Measurements from ENCODE around the gene ADRA2C. TPM values are rescaled to one million over a fixed set of nuclear protein-coding genes. Genes with fewer than 3 reads are reported as not detected.
A peak's percentile ranks its signal among the peaks of the same experiment; 100 is the strongest.

Gene ADRA2C
- total RNA-seq, 1 experiment from 2014 or later, result 18.5 TPM

- no peaks in the 10 kb centered on the region for H3K9me3 ChIP-seq (replicated peaks)
- H3K4me1 ChIP-seq, result no peaks in the 10 kb centered on the region; the same call in 1 of the 2 replicates
- no peak for DNase-seq
- H3K27ac ChIP-seq, result no peak overlapping the region
- no peaks in the 10 kb centered on the region for H3K36me3 ChIP-seq
- no peaks in the 10 kb centered on the region for H3K27me3 ChIP-seq
- no peak overlapping the region for H3K4me3 ChIP-seq
These were observed 3.9 kb upstream of the ADRA2C start for GRCh38 chr4:3762264-3762663.

GRCh38 chr4:3762753-3763549 is 3.2 kb upstream of the ADRA2C start:
- no peaks in the 10 kb centered on the region for H3K9me3 ChIP-seq (replicated peaks)
- H3K27me3 ChIP-seq, result no peaks in the 10 kb centered on the region
- H3K4me1 ChIP-seq, result no peaks in the 10 kb centered on the region; the same call in 1 of the 2 replicates
- no peak overlapping the region for H3K4me3 ChIP-seq
- no peaks in the 10 kb centered on the region for H3K36me3 ChIP-seq
- no peak overlapping the region for H3K27ac ChIP-seq
- no peak for DNase-seq

GRCh38 chr4:3765271-3766035 is 732 bp upstream of the ADRA2C start:
- Histone ChIP-seq H3K9me3 (replicated peaks) (no peaks in the 10 kb centered on the region), H3K27ac (no peak overlapping the region), H3K27me3 (no peaks in the 10 kb centered on the region), H3K4me1 (peaks cover 24% of the 10 kb centered on the region), H3K4me3 (peak overlapping the region; percentile 47), H3K36me3 (no peaks in the 10 kb centered on the region)
- DNase-seq, result peak; percentile 64 to 73

- H3K27me3 ChIP-seq, result no peaks in the 10 kb centered on the region
- H3K9me3 ChIP-seq (replicated peaks), result no peaks in the 10 kb centered on the region
- H3K4me3 ChIP-seq, result peak overlapping the region; percentile 46
- H3K36me3 ChIP-seq, result no peaks in the 10 kb centered on the region
- peaks cover 34% of the 10 kb centered on the region for H3K4me1 ChIP-seq
- H3K27ac ChIP-seq, result no peak overlapping the region
- no peak for DNase-seq
These were observed 792 bp downstream of the ADRA2C start for GRCh38 chr4:3766785-3767569.

GRCh38 chr4:3767570-3768288 is 1.5 kb downstream of the ADRA2C start:
- Histone ChIP-seq H3K27ac (no peak overlapping the region), H3K9me3 (replicated peaks) (no peaks in the 10 kb centered on the region), H3K4me1 (peaks cover 34% of the 10 kb centered on the region), H3K4me3 (no peak overlapping the region), H3K27me3 (no peaks in the 10 kb centered on the region), H3K36me3 (no peaks in the 10 kb centered on the region)
- no peak for DNase-seq

- no peaks in the 10 kb centered on the region for H3K27me3 ChIP-seq
- H3K4me3 ChIP-seq, result no peak overlapping the region
- DNase-seq, result peak in 1 of 2 experiments; percentile 51
- no peaks in the 10 kb centered on the region for H3K36me3 ChIP-seq
- H3K4me1 ChIP-seq, result peaks cover 46% of the 10 kb centered on the region
- H3K27ac ChIP-seq, result no peak overlapping the region
- no peaks in the 10 kb centered on the region for H3K9me3 ChIP-seq (replicated peaks)
These were observed 2.9 kb downstream of the ADRA2C start for GRCh38 chr4:3768842-3769641.

- H3K4me3 ChIP-seq, result no peak overlapping the region
- no peaks in the 10 kb centered on the region for H3K27me3 ChIP-seq
- peaks cover 53% of the 10 kb centered on the region for H3K4me1 ChIP-seq
- peak in 1 of 2 experiments; percentile 41 for DNase-seq
- H3K9me3 ChIP-seq (replicated peaks), result no peaks in the 10 kb centered on the region
- H3K36me3 ChIP-seq, result no peaks in the 10 kb centered on the region
- H3K27ac ChIP-seq, result no peak overlapping the region
These were observed 3.5 kb downstream of the ADRA2C start for GRCh38 chr4:3769642-3770184.

- peaks cover 54% of the 10 kb centered on the region for H3K4me1 ChIP-seq
- H3K27me3 ChIP-seq, result no peaks in the 10 kb centered on the region
- peak; percentile 41 to 53 for DNase-seq
- no peaks in the 10 kb centered on the region for H3K36me3 ChIP-seq
- H3K4me3 ChIP-seq, result no peak overlapping the region
- H3K9me3 ChIP-seq (replicated peaks), result no peaks in the 10 kb centered on the region
- H3K27ac ChIP-seq, result no peak overlapping the region
These were observed 4.4 kb downstream of the ADRA2C start for GRCh38 chr4:3770323-3771163.

- no peak overlapping the region for H3K27ac ChIP-seq
- no peak overlapping the region for H3K4me3 ChIP-seq
- no peak for DNase-seq
- H3K27me3 ChIP-seq, result no peaks in the 10 kb centered on the region
- H3K36me3 ChIP-seq, result no peaks in the 10 kb centered on the region
- H3K9me3 ChIP-seq (replicated peaks), result no peaks in the 10 kb centered on the region
- peaks cover 54% of the 10 kb centered on the region for H3K4me1 ChIP-seq
These were observed 5.1 kb downstream of the ADRA2C start for GRCh38 chr4:3771164-3771809.

GRCh38 chr4:3771939-3772495 is 5.8 kb downstream of the ADRA2C start:
- DNase-seq, result no peak
- Histone ChIP-seq H3K27ac (no peak overlapping the region), H3K4me1 (peaks cover 54% of the 10 kb centered on the region), H3K4me3 (no peak overlapping the region), H3K27me3 (no peaks in the 10 kb centered on the region), H3K9me3 (replicated peaks) (no peaks in the 10 kb centered on the region), H3K36me3 (no peaks in the 10 kb centered on the region)

GRCh38 chr4:3772632-3773031 is 6.4 kb downstream of the ADRA2C start:
- Histone ChIP-seq H3K4me1 (peaks cover 54% of the 10 kb centered on the region), H3K27me3 (no peaks in the 10 kb centered on the region), H3K36me3 (no peaks in the 10 kb centered on the region), H3K4me3 (no peak overlapping the region), H3K27ac (no peak overlapping the region; the same call in 1 of the 2 replicates), H3K9me3 (replicated peaks) (no peaks in the 10 kb centered on the region)
- DNase-seq, result no peak

- H3K9me3 ChIP-seq (replicated peaks), result no peaks in the 10 kb centered on the region
- peak overlapping the region; percentile 64 for H3K27ac ChIP-seq
- peaks cover 48% of the 10 kb centered on the region for H3K4me1 ChIP-seq
- peak; percentile 92 to 94 for DNase-seq
- H3K4me3 ChIP-seq, result no peak overlapping the region
- H3K27me3 ChIP-seq, result no peaks in the 10 kb centered on the region
- H3K36me3 ChIP-seq, result no peaks in the 10 kb centered on the region
These were observed 7.4 kb downstream of the ADRA2C start for GRCh38 chr4:3773552-3774001.
